Thyroid gland (tissue), 4 donors: ENCODE data around the gene DMRTB1.

Experiments
- POLR2A ChIP-seq, 2 donors: fragments of 450-650 bp; IDR thresholded peaks; one replicate each; pipeline ENCODE4 v1.6.1; 2017; ENCODE audit warnings: antibody characterized with exemption in 2 of 2, mild to moderate bottlenecking in 2 of 2, moderate library complexity in 1 of 2
- TF ChIP-seq, protein P1 (sequence below), 6 experiments: fragments of 200-600 bp in 3 of 6; fragments of 450-650 bp in 3 of 6; sonication (generic) in 3 of 6; IDR thresholded peaks; one replicate each; pipeline ENCODE4 v1.5.1; 2016 to 2019; ENCODE audit warnings: antibody characterized with exemption in 6 of 6, mild to moderate bottlenecking in 2 of 6, inconsistent platforms in 1 of 6, moderate library complexity in 1 of 6

DNA sequence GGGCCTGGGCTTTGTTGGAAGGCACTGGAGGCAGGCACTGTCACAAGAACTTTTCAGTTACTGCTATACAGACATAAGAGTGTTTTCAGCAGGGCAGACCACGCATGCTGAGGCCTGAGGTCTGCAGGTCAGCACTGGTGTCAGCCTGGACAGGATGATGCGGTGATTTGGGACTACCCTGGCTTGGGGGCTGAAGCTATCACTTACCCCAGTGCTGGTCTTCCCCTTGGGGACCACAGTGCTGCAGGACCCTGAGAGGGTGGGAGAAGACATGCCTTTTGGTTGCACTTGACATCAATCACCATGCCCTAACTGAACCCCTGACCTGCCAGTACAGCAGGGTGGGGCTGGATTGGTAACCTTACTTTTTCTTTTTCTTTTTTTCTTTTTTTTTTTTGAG lies 9.2 kb downstream of the DMRTB1 start:
- TF ChIP-seq, protein P1, sequence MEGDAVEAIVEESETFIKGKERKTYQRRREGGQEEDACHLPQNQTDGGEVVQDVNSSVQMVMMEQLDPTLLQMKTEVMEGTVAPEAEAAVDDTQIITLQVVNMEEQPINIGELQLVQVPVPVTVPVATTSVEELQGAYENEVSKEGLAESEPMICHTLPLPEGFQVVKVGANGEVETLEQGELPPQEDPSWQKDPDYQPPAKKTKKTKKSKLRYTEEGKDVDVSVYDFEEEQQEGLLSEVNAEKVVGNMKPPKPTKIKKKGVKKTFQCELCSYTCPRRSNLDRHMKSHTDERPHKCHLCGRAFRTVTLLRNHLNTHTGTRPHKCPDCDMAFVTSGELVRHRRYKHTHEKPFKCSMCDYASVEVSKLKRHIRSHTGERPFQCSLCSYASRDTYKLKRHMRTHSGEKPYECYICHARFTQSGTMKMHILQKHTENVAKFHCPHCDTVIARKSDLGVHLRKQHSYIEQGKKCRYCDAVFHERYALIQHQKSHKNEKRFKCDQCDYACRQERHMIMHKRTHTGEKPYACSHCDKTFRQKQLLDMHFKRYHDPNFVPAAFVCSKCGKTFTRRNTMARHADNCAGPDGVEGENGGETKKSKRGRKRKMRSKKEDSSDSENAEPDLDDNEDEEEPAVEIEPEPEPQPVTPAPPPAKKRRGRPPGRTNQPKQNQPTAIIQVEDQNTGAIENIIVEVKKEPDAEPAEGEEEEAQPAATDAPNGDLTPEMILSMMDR (IDR thresholded peaks at IDR 0.05), result no peak
- TF ChIP-seq POLR2A (IDR thresholded peaks at IDR 0.05), result no peak
